Rectal smooth muscle tissue (tissue), 1 donor: ENCODE data around the gene TIGD4.
"Not testable (repeated sequence)": the region's sequence is repeated elsewhere in the genome, so short reads cannot be mapped to it uniquely, and the experiment has no call there.

ENCODE experiments used
- H3K27ac ChIP-seq: one replicate; pipeline ENCODE4 v1.7.0; 2013; ENCODE audit warnings: low read depth, low read length, inconsistent platforms
- H3K27me3 ChIP-seq: one replicate; pipeline ENCODE4 v1.7.0; 2013; ENCODE audit warnings: low read length; ENCODE audit not compliant: control insufficient read depth, insufficient read depth
- H3K36me3 ChIP-seq: one replicate; pipeline ENCODE4 v1.7.0; 2013; ENCODE audit warnings: low read length; ENCODE audit not compliant: control insufficient read depth, insufficient read depth
- H3K4me1 ChIP-seq: one replicate; pipeline ENCODE4 v1.7.0; 2013; ENCODE audit warnings: low read length; ENCODE audit not compliant: control insufficient read depth, insufficient read depth
- H3K4me3 ChIP-seq: one replicate; pipeline ENCODE4 v1.7.0; 2013; ENCODE audit warnings: low read length
- H3K9ac ChIP-seq: one replicate; pipeline ENCODE4 v1.7.0; 2013; ENCODE audit warnings: low read length

TIGD4 gene

GRCh38 chr4:152776352-152776751, 3.2 kb downstream of the TIGD4 start:
- no peak overlapping the region for H3K27ac ChIP-seq
- H3K4me1 ChIP-seq = peaks cover 3% of the 10 kb centered on the region
- H3K27me3 ChIP-seq = no peaks in the 10 kb centered on the region
- no peaks in the 10 kb centered on the region for H3K36me3 ChIP-seq
- H3K9ac ChIP-seq = no peak overlapping the region
- H3K4me3 ChIP-seq = no peak overlapping the region

- no peak overlapping the region for H3K4me3 ChIP-seq
- H3K27me3 ChIP-seq = no peaks in the 10 kb centered on the region
- H3K36me3 ChIP-seq = no peaks in the 10 kb centered on the region
- no peak overlapping the region for H3K9ac ChIP-seq
- H3K27ac ChIP-seq = no peak overlapping the region
- H3K4me1 ChIP-seq = peaks cover 3% of the 10 kb centered on the region
Observed at GRCh38 chr4:152773953-152774352, 5.6 kb downstream of the TIGD4 start.

GRCh38 chr4:152773339-152773738, 6.2 kb downstream of the TIGD4 start:
- Histone ChIP-seq H3K9ac (no peak overlapping the region), H3K4me1 (no peaks in the 10 kb centered on the region), H3K27me3 (no peaks in the 10 kb centered on the region), H3K36me3 (no peaks in the 10 kb centered on the region), H3K27ac (no peak overlapping the region), H3K4me3 (no peak overlapping the region)

- Histone ChIP-seq H3K27ac (no peak overlapping the region), H3K4me1 (no peaks in the 10 kb centered on the region), H3K4me3 (no peak overlapping the region), H3K36me3 (no peaks in the 10 kb centered on the region), H3K9ac (no peak overlapping the region), H3K27me3 (no peaks in the 10 kb centered on the region)
Observed at GRCh38 chr4:152771741-152772533, 7.6 kb downstream of the TIGD4 start.

GRCh38 chr4:152765069-152765737, 14.3 kb downstream of the TIGD4 start:
- not testable (repeated sequence) for H3K27ac ChIP-seq, H3K9ac ChIP-seq, H3K36me3 ChIP-seq, H3K27me3 ChIP-seq, H3K4me1 ChIP-seq, H3K4me3 ChIP-seq

- Histone ChIP-seq H3K27ac (no peak overlapping the region), H3K4me1 (no peaks in the 10 kb centered on the region), H3K36me3 (no peaks in the 10 kb centered on the region), H3K27me3 (no peaks in the 10 kb centered on the region), H3K9ac (no peak overlapping the region), H3K4me3 (no peak overlapping the region)
Observed at GRCh38 chr4:152763796-152764195, 15.7 kb downstream of the TIGD4 start.

GRCh38 chr4:152748619-152749018, 30.9 kb downstream of the TIGD4 start:
- no peak overlapping the region for H3K4me3 ChIP-seq
- no peak overlapping the region for H3K9ac ChIP-seq
- no peaks in the 10 kb centered on the region for H3K27me3 ChIP-seq
- no peaks in the 10 kb centered on the region for H3K36me3 ChIP-seq
- no peak overlapping the region for H3K27ac ChIP-seq
- no peaks in the 10 kb centered on the region for H3K4me1 ChIP-seq

- Histone ChIP-seq H3K27me3 (no peaks in the 10 kb centered on the region), H3K36me3 (no peaks in the 10 kb centered on the region), H3K27ac (no peak overlapping the region), H3K4me3 (no peak overlapping the region), H3K9ac (no peak overlapping the region), H3K4me1 (no peaks in the 10 kb centered on the region)
Observed at GRCh38 chr4:152747444-152747843, 32.1 kb downstream of the TIGD4 start.

- Histone ChIP-seq H3K36me3 (no peaks in the 10 kb centered on the region), H3K27ac (no peak overlapping the region), H3K27me3 (no peaks in the 10 kb centered on the region), H3K4me1 (no peaks in the 10 kb centered on the region), H3K9ac (no peak overlapping the region), H3K4me3 (no peak overlapping the region)
Observed at GRCh38 chr4:152738827-152739226, 40.7 kb downstream of the TIGD4 start.

- Histone ChIP-seq H3K27me3 (no peaks in the 10 kb centered on the region), H3K27ac (no peak overlapping the region), H3K4me1 (no peaks in the 10 kb centered on the region)
Observed at GRCh38 chr4:152735906-152736305, 43.6 kb downstream of the TIGD4 start.

GRCh38 chr4:152735396-152735859, 44.1 kb downstream of the TIGD4 start:
- Histone ChIP-seq H3K4me1 (no peaks in the 10 kb centered on the region), H3K4me3 (no peak overlapping the region), H3K9ac (no peak overlapping the region), H3K27ac (no peak overlapping the region), H3K27me3 (no peaks in the 10 kb centered on the region), H3K36me3 (no peaks in the 10 kb centered on the region)

More at GRCh38 chr4:152735906-152736305, 43.6 kb downstream of the TIGD4 start:
- Histone ChIP-seq H3K36me3 (no peaks in the 10 kb centered on the region), H3K9ac (no peak overlapping the region), H3K4me3 (no peak overlapping the region)

- no peak overlapping the region for H3K9ac ChIP-seq
- H3K27me3 ChIP-seq = no peaks in the 10 kb centered on the region
- no peak overlapping the region for H3K4me3 ChIP-seq
- H3K36me3 ChIP-seq = no peaks in the 10 kb centered on the region
- H3K27ac ChIP-seq = no peak overlapping the region
- no peaks in the 10 kb centered on the region for H3K4me1 ChIP-seq
Observed at GRCh38 chr4:152734699-152735050, 44.9 kb downstream of the TIGD4 start.
